Upper lobe of right lung (tissue), 1 donor: Measurements from ENCODE around the gene OR52E6. TPM values are rescaled to one million over a fixed set of nuclear protein-coding genes. Genes with fewer than 3 reads are reported as not detected.

ENCODE experiments used
- ATAC-seq: fragments of 200-7000 bp; cut with Tn5 transposase; one replicate; pipeline ENCODE4 v1.9.1; 2020; ENCODE audit warnings: mild to moderate bottlenecking, moderate library complexity
- DNase-seq: peaks from one replicate; pipeline ENCODE4 v3.0.0-alpha.2; 2020
- H3K27ac ChIP-seq: fragments of 200-600 bp; one replicate; pipeline ENCODE4 v1.8.0; 2022
- H3K27me3 ChIP-seq: fragments of 200-600 bp; one replicate; pipeline ENCODE4 v1.8.0; 2022; ENCODE audit warnings: mild to moderate bottlenecking
- H3K36me3 ChIP-seq: fragments of 200-600 bp; one replicate; pipeline ENCODE4 v1.8.0; 2022
- H3K4me1 ChIP-seq: fragments of 200-600 bp; one replicate; pipeline ENCODE4 v1.8.0; 2022
- H3K4me3 ChIP-seq: fragments of 200-600 bp; one replicate; pipeline ENCODE4 v1.8.0; 2022; ENCODE audit warnings: mild to moderate bottlenecking
- H3K9me3 ChIP-seq: fragments of 200-600 bp; one replicate; pipeline ENCODE4 v1.8.0; 2022
- CTCF ChIP-seq: fragments of 200-600 bp; IDR thresholded peaks from one replicate; pipeline ENCODE4 v1.8.0; 2022; ENCODE audit warnings: antibody characterized with exemption
- intact Hi-C: fragments of 100-400 bp; cut with DNase I; formaldehyde crosslinking; loops from one replicate; pipeline ENCODE4 v1.11.0; 2022
- total RNA-seq: library from RNA; stranded (reverse); fragmentation: NEBNext Ultra II Directional; extraction: Animal tissue kit (Norgen Biotek cat#: 25700); gene quantifications from one replicate; pipeline ENCODE4 v1.2.1, GENCODE V29; 2021
- donor health status: DM: no; HTN: yes; CAD: no; lungs with severe emphysema.

Gene OR52E6
- total RNA-seq, 1 donor from 2014 or later = not detected

- Histone ChIP-seq H3K9me3 (no peaks in the 10 kb centered on the region), H3K4me3 (no peak overlapping the region), H3K27me3 (no peaks in the 10 kb centered on the region), H3K36me3 (no peaks in the 10 kb centered on the region), H3K4me1 (no peaks in the 10 kb centered on the region), H3K27ac (no peak overlapping the region)
- DNase-seq (no peak), ATAC-seq (no peak)
- intact Hi-C loops = no loop called here
- no peak for TF ChIP-seq CTCF
Measured at GRCh38 chr11:5878564-5878963, 36.9 kb upstream of the OR52E6 start.

GRCh38 chr11:5865826-5866225, 24.1 kb upstream of the OR52E6 start:
- no peak overlapping the region for H3K27ac ChIP-seq
- no peaks in the 10 kb centered on the region for H3K9me3 ChIP-seq
- no peak for ATAC-seq
- H3K36me3 ChIP-seq = no peaks in the 10 kb centered on the region
- no peak for DNase-seq
- no peak overlapping the region for H3K4me3 ChIP-seq
- no peaks in the 10 kb centered on the region for H3K27me3 ChIP-seq
- no peak for TF ChIP-seq CTCF
- intact Hi-C loops = no loop called here
- H3K4me1 ChIP-seq = no peaks in the 10 kb centered on the region

GRCh38 chr11:5857590-5857989, 15.9 kb upstream of the OR52E6 start, which contains the start of gene OR52E8:
OR52E8 (minus strand) TSS chr11:5857690; CDS start chr11:5857690, 0 bp downstream.
- Histone ChIP-seq H3K36me3 (no peaks in the 10 kb centered on the region), H3K4me3 (no peak within 1 kb of the TSS), H3K9me3 (no peaks in the 10 kb centered on the region), H3K4me1 (no peaks in the 10 kb centered on the region), H3K27me3 (no peaks in the 10 kb centered on the region), H3K27ac (no peak within 1 kb of the TSS)
- DNase-seq (no peak), ATAC-seq (no peak)
- TF ChIP-seq CTCF = no peak
- intact Hi-C loops = no loop called here

GRCh38 chr11:5851002-5851401, 9.3 kb upstream of the OR52E6 start:
- intact Hi-C loops = no loop called here
- no peaks in the 10 kb centered on the region for H3K9me3 ChIP-seq
- DNase-seq (no peak), ATAC-seq (no peak)
- no peaks in the 10 kb centered on the region for H3K27me3 ChIP-seq
- H3K36me3 ChIP-seq = no peaks in the 10 kb centered on the region
- no peak overlapping the region for H3K27ac ChIP-seq
- no peaks in the 10 kb centered on the region for H3K4me1 ChIP-seq
- TF ChIP-seq CTCF = no peak
- H3K4me3 ChIP-seq = no peak overlapping the region

GRCh38 chr11:5847711-5848110, 6.0 kb upstream of the OR52E6 start:
- no peak for DNase-seq

More at GRCh38 chr11:5847711-5848110, 6.0 kb upstream of the OR52E6 start:
- intact Hi-C loops = no loop called here
- no peak overlapping the region for H3K27ac ChIP-seq
- no peak for ATAC-seq
- no peaks in the 10 kb centered on the region for H3K27me3 ChIP-seq
- no peak for TF ChIP-seq CTCF
- no peaks in the 10 kb centered on the region for H3K4me1 ChIP-seq
- H3K9me3 ChIP-seq = no peaks in the 10 kb centered on the region
- H3K4me3 ChIP-seq = no peak overlapping the region
- H3K36me3 ChIP-seq = no peaks in the 10 kb centered on the region
